ENCODE results near the gene STK39. TPM values are rescaled to one million over a fixed set of nuclear protein-coding genes. Genes with fewer than 3 reads are reported as not detected.

STK39 gene
- total and polyA plus RNA-seq, 4 donors = 8.5 to 18.7 (median 11.2) TPM

DNA sequence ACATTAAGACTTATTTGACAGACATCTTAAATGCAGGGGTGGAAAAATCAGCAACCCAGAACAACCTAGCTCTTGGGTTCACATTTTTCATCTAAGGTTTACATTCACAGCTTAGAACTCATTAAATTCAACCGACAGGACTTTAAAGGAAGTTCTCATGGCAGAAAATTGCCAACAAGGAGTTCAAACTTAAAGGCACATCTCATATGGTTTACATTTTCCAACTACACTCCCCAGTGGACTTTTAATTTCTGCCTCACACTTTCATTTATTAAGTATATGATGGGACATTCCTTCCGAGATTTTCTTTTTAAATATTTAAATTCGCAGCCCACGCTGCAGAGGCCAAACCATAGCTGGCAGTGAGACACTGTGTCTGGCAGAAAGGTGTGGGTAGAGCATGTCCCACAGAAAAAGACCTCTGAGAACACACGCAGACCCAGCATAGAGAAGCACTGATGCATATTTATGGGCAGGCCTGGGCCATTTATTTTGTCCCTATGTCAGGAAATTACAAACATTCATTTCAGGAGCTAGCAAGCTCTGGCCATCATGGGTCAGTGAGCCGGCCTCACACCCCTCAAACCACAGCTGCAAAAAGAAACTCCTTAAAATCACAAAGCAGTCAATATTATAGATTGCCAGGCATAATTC, 46.3 kb downstream of the STK39 start:
- no peak overlapping the region for H3K4me3 ChIP-seq
- DNase-seq (no peak), ATAC-seq (ENCODE audit: insufficient read depth, low FRiP score) (no peak)
- peak overlapping the region in 1 of 2 donors; percentile 41 for H3K27ac ChIP-seq (ENCODE audit: low read depth in 1 of 2, low read length in 1 of 2)
- TF ChIP-seq, protein P1, sequence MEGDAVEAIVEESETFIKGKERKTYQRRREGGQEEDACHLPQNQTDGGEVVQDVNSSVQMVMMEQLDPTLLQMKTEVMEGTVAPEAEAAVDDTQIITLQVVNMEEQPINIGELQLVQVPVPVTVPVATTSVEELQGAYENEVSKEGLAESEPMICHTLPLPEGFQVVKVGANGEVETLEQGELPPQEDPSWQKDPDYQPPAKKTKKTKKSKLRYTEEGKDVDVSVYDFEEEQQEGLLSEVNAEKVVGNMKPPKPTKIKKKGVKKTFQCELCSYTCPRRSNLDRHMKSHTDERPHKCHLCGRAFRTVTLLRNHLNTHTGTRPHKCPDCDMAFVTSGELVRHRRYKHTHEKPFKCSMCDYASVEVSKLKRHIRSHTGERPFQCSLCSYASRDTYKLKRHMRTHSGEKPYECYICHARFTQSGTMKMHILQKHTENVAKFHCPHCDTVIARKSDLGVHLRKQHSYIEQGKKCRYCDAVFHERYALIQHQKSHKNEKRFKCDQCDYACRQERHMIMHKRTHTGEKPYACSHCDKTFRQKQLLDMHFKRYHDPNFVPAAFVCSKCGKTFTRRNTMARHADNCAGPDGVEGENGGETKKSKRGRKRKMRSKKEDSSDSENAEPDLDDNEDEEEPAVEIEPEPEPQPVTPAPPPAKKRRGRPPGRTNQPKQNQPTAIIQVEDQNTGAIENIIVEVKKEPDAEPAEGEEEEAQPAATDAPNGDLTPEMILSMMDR (IDR thresholded peaks at IDR 0.05; ENCODE audit: control extremely low read depth, extremely low read depth) = no peak
- H3K4me1 ChIP-seq (ENCODE audit: control insufficient read depth in 5 of 5, insufficient read depth in 5 of 5, low read length in 5 of 5) = peaks cover 0 to 12% (median 1%) of the 10 kb centered on the region in 5 donors
- no peaks in the 10 kb centered on the region for H3K36me3 ChIP-seq (ENCODE audit: control insufficient read depth in 4 of 4, insufficient read depth in 4 of 4, low read length in 4 of 4)
- no peaks in the 10 kb centered on the region for H3K27me3 ChIP-seq (ENCODE audit: control insufficient read depth in 3 of 3, insufficient read depth in 3 of 3, low read length in 2 of 3)
- WGBS, 2 donors = 78 to 87% methylated on average over 6 of the region's 6 CpGs
- H3K9ac ChIP-seq (ENCODE audit: insufficient read depth in 1 of 2, low read length in 2 of 2) = no peak overlapping the region
- H3K9me3 ChIP-seq (ENCODE audit: control insufficient read depth in 4 of 4, insufficient read depth in 3 of 4, low read length in 3 of 4) = no peaks in the 10 kb centered on the region

DNA sequence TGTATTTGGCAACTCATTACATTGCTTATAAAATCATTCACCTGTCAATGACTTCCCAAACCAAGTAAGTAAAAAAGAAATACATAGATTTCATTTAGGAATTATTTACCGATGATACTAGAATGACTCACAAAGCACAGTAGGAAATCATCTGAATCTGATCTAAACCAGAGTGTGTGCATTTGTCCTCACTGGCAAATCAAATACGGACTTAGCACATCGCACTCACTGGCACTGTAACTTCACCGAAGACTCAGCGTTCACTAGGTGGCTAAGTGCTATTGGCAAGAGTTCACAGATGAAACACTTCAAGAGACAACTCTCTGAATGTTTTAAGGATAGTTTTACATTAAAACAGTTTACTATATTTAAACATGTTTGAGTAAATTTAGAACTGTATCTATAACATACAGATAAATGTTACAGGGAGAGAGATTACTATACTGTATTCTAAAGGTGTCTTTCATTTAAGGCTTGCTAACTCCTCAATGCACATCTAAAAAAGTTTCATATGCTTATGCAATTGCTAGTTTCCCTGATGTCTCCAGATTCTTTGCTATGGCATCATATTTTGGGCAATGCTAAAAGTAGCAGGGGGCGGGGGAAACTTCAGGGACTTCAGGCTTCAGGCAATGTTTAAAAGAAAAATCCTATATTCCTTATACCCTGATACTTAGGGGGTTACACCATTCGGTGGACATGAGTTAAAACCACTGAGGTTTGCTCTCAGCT, 48.8 kb downstream of the STK39 start:
- no peaks in the 10 kb centered on the region for H3K27me3 ChIP-seq (ENCODE audit: control insufficient read depth in 3 of 3, insufficient read depth in 3 of 3, low read length in 2 of 3)
- H3K4me3 ChIP-seq = no peak overlapping the region
- H3K4me1 ChIP-seq (ENCODE audit: control insufficient read depth in 5 of 5, insufficient read depth in 5 of 5, low read length in 5 of 5) = peaks cover 0 to 12% (median 3%) of the 10 kb centered on the region in 5 donors
- H3K9ac ChIP-seq (ENCODE audit: insufficient read depth in 1 of 2, low read length in 2 of 2) = no peak overlapping the region
- H3K27ac ChIP-seq (ENCODE audit: low read depth in 1 of 2, low read length in 1 of 2) = peak overlapping the region in 1 of 2 donors; percentile 36
- WGBS, 2 donors = 70 to 71% methylated on average over 7 of the region's 7 CpGs
- no peak for ATAC-seq (ENCODE audit: insufficient read depth, low FRiP score)
- TF ChIP-seq, protein P1 (IDR thresholded peaks at IDR 0.05; ENCODE audit: control extremely low read depth, extremely low read depth) = no peak
- DNase-seq = peak in 1 of 3 donors; percentile 31
- no peaks in the 10 kb centered on the region for H3K9me3 ChIP-seq (ENCODE audit: control insufficient read depth in 4 of 4, insufficient read depth in 3 of 4, low read length in 3 of 4)
- no peaks in the 10 kb centered on the region for H3K36me3 ChIP-seq (ENCODE audit: control insufficient read depth in 4 of 4, insufficient read depth in 4 of 4, low read length in 4 of 4)

DNA sequence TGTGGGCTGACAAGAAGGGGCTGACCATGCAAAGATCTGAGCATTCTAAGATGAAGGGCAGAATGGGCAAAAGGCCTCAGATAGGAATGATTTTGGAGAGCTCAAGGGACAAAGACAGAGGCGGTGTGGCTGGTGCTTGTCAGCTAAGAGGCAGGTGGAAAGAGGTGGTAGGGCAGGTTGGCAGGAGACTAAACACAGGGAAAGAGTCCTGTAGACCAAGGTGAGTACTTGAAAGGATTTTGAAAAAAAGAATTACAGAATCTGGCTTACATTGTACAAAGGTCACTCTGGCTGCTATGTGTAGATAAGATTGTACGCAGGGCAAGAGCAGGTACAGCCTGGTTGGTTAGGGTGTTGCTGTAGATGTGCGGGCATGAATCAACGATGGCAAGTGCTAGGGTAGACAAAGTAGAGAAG, 50.6 kb downstream of the STK39 start:
- Histone ChIP-seq H3K27me3 (ENCODE audit: control insufficient read depth in 3 of 3, insufficient read depth in 3 of 3, low read length in 2 of 3) (no peaks in the 10 kb centered on the region), H3K9me3 (ENCODE audit: control insufficient read depth in 4 of 4, insufficient read depth in 3 of 4, low read length in 3 of 4) (no peaks in the 10 kb centered on the region), H3K4me3 (no peak overlapping the region), H3K27ac (ENCODE audit: low read depth in 1 of 2, low read length in 1 of 2) (no peak overlapping the region), H3K4me1 (ENCODE audit: control insufficient read depth in 5 of 5, insufficient read depth in 5 of 5, low read length in 5 of 5) (peaks cover 3 to 26% (median 12%) of the 10 kb centered on the region in 5 donors), H3K9ac (ENCODE audit: insufficient read depth in 1 of 2, low read length in 2 of 2) (no peak overlapping the region), H3K36me3 (ENCODE audit: control insufficient read depth in 4 of 4, insufficient read depth in 4 of 4, low read length in 4 of 4) (no peaks in the 10 kb centered on the region)
- DNase-seq (peak in 2 of 3 donors; percentile 21 to 57), ATAC-seq (ENCODE audit: insufficient read depth, low FRiP score) (no peak)
- WGBS, 2 donors = 81 to 94% methylated on average over 4 of the region's 4 CpGs
- TF ChIP-seq, protein P1 (IDR thresholded peaks at IDR 0.05; ENCODE audit: control extremely low read depth, extremely low read depth) = no peak
